ENCODE data around the gene PSMD12.
A peak's percentile ranks its signal among the peaks of the same experiment; 100 is the strongest.

PSMD12 gene

GRCh38 chr17:67294451-67295199 is 71.8 kb downstream of the PSMD12 start:
- TF ChIP-seq, protein P1, sequence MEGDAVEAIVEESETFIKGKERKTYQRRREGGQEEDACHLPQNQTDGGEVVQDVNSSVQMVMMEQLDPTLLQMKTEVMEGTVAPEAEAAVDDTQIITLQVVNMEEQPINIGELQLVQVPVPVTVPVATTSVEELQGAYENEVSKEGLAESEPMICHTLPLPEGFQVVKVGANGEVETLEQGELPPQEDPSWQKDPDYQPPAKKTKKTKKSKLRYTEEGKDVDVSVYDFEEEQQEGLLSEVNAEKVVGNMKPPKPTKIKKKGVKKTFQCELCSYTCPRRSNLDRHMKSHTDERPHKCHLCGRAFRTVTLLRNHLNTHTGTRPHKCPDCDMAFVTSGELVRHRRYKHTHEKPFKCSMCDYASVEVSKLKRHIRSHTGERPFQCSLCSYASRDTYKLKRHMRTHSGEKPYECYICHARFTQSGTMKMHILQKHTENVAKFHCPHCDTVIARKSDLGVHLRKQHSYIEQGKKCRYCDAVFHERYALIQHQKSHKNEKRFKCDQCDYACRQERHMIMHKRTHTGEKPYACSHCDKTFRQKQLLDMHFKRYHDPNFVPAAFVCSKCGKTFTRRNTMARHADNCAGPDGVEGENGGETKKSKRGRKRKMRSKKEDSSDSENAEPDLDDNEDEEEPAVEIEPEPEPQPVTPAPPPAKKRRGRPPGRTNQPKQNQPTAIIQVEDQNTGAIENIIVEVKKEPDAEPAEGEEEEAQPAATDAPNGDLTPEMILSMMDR (conservative IDR thresholded peaks at IDR 0.05; ENCODE audit: low read depth) = no peak
- DNase-seq (ENCODE audit: low spot score) = no peak
- POLR2A ChIA-PET (ENCODE audit: low non-redundant PET) = no interaction called here
- H3K27ac ChIP-seq = peak overlapping the region; percentile 34; the same call in 1 of the 2 replicates
- CTCF ChIA-PET = interaction anchor here (0.6 to 0.7 kb wide), 4 partner anchors 57 to 235 kb away, joined by 3 to 5 read pairs (median 3); no protein-coding TSS in a partner anchor

DNA sequence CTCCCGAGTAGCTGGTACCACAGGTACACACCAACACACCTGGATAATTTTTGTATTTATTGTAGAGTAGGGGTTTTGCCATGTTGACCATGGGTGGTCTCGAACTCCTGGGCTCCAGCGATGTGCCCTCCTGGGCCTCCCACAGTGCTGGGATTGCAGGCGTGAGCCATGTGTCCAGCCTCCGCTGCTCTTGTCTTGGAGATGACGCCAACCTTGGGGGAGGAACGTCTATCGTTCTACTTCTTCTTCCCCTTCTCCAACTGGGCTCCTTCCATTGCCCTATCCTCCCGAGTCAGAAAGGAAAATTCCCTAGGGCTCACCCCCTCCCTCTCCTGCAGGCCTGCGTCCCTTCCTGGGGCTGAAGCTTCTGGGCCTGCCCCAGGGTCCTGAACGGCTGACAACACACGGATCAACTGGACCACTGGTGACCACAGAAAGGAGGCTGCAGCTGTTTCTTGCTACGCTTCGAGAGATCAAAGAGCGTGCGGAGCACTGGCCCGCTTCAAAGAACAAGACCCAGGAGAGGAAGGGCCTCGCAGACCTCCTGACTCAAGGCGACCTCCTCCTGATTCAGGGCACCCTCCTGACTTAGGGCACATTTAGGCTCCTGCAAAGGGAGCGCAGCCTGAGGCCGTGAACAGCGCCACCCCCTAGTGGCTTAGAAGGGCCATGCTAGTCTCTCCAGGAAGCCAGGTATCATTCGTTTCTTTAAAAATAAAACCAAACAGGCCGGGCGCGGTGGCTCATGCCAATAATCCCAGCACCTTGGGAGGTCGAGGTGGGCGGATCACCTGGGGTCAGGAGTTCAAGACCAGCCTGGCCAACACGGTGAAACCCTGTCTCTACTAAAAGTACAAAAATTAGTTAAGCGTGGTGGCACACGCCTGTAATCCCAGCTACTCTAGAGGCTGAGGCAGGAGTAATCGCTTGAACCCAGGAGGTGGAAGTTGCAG is 72.8 kb downstream of the PSMD12 start:
- ChIA-PET POLR2A (ENCODE audit: low non-redundant PET) (no interaction called here), CTCF (interaction anchor here (0.6 to 1.3 kb wide), 3 partner anchors 12 to 236 kb away, joined by 3 to 4 read pairs (median 3); no protein-coding TSS in a partner anchor)
- TF ChIP-seq, protein P1 (conservative IDR thresholded peaks at IDR 0.05; ENCODE audit: low read depth) = no peak; the same call in 1 of the 2 replicates
- peak overlapping the region; percentile 34 for H3K27ac ChIP-seq
- DNase-seq (ENCODE audit: low spot score) = peak; percentile 51

DNA sequence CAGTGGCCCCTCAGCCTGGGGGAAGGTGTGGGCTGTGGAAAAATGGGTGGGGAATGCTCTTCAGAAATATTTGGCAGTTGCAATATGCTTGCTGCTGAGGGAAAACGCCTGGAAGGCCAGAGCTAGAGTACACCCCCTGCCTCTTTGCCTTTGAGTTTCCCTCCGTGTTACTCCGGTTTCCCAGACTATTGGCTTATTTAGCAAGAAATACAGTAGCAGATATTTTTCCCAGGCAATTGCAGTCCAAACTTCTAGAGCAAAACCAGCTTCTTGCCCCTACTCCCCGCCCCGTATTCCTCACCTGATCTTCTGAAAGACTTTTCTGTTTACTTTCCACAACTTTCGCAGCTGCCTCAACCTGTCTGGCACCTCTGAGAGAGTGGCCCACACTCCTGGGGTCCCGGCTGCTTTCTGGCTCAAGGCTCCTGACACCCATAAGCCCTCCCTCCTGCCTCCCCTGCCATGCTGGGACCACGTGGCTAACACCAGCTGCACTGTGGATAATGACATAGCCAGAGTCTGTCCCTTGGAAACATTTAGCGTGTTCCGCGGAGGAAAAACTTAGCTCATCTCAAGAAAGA is 75.6 kb downstream of the PSMD12 start:
- POLR2A ChIA-PET (ENCODE audit: low non-redundant PET) = interaction anchor here (0.6 kb wide), 1 partner anchor 33 kb away, joined by 7 read pairs; no protein-coding TSS in a partner anchor

DNA sequence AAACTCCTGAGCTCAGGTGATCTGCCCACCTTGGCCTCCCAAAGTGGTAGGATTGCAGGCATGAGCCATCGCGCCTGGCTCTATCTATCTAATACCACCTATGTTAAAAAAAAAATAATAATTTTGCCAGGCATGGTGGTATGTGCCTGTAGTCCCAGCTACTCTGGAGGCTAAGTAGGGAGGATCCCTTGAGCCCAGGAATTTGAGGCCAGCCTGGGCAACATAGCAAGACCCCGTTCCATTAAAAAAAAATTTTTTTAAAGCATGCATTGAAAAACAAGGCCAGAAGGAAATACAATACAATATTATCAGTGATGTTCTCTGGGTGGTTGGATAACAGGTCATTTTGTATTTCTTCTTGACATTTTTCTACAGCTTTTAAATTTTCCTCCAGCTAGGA is 76.1 kb downstream of the PSMD12 start:
- peak overlapping the region; percentile 21; the same call in 1 of the 2 replicates for H3K27ac ChIP-seq
- DNase-seq (ENCODE audit: low spot score) = no peak
- ChIA-PET CTCF (interaction anchor here (0.6 kb wide), 2 partner anchors 53 to 97 kb away, joined by 3 to 4 read pairs; no protein-coding TSS in a partner anchor), POLR2A (ENCODE audit: low non-redundant PET) (no interaction called here)
- TF ChIP-seq, protein P1 (conservative IDR thresholded peaks at IDR 0.05; ENCODE audit: low read depth) = no peak

More for the DNA sequence above, 75.6 kb downstream of the PSMD12 start:
- CTCF ChIA-PET = interaction anchor here (0.6 kb wide), 2 partner anchors 53 to 570 kb away, joined by 3 to 5 read pairs; no protein-coding TSS in a partner anchor
- peak overlapping the region; percentile 21; the same call in 1 of the 2 replicates for H3K27ac ChIP-seq
- DNase-seq (ENCODE audit: low spot score) = no peak
- TF ChIP-seq, protein P1 (conservative IDR thresholded peaks at IDR 0.05; ENCODE audit: low read depth) = no peak

GRCh38 chr17:67289181-67289876 is 77.0 kb downstream of the PSMD12 start:
- ChIA-PET CTCF (interaction anchor here (0.6 kb wide), 2 partner anchors 52 to 1642 kb away, joined by 4 read pairs; no protein-coding TSS in a partner anchor), POLR2A (ENCODE audit: low non-redundant PET) (no interaction called here)
- H3K27ac ChIP-seq = peak overlapping the region; percentile 49
- TF ChIP-seq, protein P1 (conservative IDR thresholded peaks at IDR 0.05; ENCODE audit: low read depth) = no peak
- DNase-seq (ENCODE audit: low spot score) = no peak

Data from RWPE1 (cell line).